ENCODE data around the gene RGS17.
"Not testable (repeated sequence)": the region's sequence is repeated elsewhere in the genome, so short reads cannot be mapped to it uniquely, and the experiment has no call there.

Gene RGS17, protein sequence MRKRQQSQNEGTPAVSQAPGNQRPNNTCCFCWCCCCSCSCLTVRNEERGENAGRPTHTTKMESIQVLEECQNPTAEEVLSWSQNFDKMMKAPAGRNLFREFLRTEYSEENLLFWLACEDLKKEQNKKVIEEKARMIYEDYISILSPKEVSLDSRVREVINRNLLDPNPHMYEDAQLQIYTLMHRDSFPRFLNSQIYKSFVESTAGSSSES

GRCh38 chr6:153131037-153131981 is at the start of gene RGS17:
RGS17 (minus strand) TSS chr6:153131282; CDS start chr6:153044018, 87,264 bp downstream.
- DNase-seq (ENCODE audit: low read depth in 2 of 2) = no peak

GRCh38 chr6:153172815-153173214 is 41.7 kb upstream of the RGS17 start:
- DNase-seq (ENCODE audit: low read depth in 2 of 2) = no peak

- no peak for DNase-seq (ENCODE audit: low read depth in 2 of 2)
These were observed 39.4 kb upstream of the RGS17 start for GRCh38 chr6:153170511-153170910.

GRCh38 chr6:153167907-153168306 is 36.8 kb upstream of the RGS17 start:
- DNase-seq (ENCODE audit: low read depth in 2 of 2) = no peak

DNA sequence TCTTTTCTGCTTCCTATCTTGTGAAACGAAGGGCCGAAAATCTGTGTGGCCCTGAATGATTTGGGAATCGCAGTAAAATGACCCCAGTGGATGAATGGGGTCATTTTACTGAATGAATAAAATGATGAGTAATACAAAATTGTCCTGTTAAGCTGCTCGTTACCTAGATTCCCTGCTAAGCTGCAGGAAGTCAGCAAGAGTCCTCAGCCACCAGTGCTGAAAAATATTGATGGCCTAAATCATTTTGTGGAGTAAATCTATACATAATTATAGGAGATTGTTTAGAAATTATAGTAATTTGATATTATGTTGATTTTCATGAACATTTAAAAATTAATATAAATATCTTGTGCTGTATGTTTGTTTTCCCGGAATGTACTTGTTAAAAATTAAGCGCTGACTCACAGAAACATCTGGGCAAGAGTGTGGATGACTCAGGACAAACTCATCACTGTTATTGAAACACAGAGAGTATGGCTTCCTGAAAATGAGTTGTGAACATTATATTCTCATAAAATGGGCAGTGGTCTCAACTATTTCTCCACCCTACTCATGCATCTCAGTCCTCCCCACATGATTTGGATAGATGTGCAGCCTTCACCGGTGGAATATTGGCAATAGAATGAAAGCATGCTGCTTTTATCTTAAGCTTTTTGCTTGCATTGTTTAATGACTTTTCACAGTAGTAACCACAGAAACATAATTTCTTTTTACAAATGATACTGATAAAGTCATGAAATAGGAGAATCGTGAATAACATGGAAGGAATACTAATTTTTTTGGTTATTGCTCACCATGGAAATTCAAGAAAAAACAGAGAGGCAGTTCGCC is 36.2 kb upstream of the RGS17 start:
- no peak for DNase-seq (ENCODE audit: low read depth in 2 of 2)

GRCh38 chr6:153162646-153163045 is 31.6 kb upstream of the RGS17 start:
- DNase-seq (ENCODE audit: low read depth in 2 of 2) = no peak

GRCh38 chr6:153162172-153162571 is 31.1 kb upstream of the RGS17 start:
- no peak for DNase-seq (ENCODE audit: low read depth in 2 of 2)

DNA sequence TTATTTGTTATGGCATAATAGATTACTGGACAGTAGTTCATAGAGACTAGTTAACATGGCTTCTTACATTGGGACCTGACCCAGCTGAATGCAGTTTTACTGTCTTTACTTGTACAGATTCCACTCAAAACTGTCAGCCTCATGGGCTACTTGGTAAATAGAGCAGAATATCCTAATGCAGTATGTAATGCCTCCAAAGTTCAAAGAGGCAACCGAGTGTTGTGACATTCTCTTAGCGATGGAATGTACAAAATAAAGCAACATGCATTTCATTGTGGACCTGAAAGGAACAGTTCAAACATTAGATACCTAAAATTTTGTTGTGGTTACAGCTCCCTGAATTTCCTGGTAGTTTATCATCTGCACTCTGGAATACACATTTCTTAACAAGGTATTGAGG is 29.1 kb upstream of the RGS17 start:
- DNase-seq (ENCODE audit: low read depth in 2 of 2) = no peak

- DNase-seq (ENCODE audit: low read depth in 2 of 2) = no peak
These were observed 19.8 kb upstream of the RGS17 start for GRCh38 chr6:153150752-153151440.

DNA sequence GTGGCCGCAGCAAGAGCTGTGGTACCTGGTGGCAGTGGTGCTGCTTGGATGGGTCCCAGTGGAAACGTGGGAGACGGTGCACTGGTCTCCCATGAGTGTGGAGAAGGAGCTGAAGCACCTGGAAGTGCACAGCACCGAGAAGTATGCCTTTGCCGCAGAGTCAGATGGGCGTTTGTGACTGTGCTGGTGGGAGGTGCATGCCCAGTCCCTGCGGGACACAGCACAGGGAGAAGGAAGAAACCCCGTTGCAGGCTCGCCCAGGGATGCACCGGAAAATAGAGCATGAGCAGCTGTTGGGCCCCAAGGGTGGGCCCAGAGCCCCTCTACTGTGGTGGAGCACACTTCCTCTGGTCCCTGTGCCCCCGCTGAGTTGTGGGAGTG is 19.3 kb upstream of the RGS17 start:
- DNase-seq (ENCODE audit: low read depth in 2 of 2) = no peak

DNA sequence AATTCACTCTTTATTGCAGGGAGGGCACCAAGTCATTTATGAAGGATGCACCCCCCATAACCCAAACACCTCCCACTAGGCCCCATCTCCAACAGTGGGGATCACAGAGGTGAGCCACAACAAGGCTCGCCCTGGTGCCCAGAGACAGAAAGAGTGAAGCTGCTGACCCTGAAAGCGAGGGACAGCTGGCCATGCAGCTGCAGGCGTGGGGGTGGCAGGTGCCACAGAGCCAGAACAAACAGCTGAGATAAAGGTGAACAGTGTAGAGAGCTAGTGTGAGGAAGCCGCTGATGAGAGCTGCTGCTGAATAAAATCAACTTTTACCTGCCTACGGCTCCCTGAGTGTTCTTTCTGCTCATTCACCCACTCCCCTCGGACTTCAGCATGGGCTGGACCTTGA is 18.8 kb upstream of the RGS17 start:
- no peak for DNase-seq (ENCODE audit: low read depth in 2 of 2)

DNA sequence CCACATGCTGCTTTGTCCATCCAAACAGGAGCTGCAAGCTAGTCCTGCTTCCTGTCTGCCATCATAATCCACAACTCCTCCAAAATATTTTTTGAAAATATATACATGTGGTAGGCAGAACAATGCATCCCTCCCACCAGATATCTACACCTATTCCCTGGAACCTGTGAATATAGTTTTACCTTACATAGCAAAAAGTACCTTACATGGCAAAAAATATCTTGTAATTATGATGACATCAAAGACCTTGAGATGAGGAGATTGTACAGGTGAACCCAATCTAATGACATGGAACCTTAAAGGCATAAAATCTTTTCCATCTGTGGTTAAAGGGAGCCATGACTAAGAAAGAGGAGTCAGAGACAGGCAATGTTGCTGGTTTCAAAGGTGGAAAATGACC is 15.3 kb upstream of the RGS17 start:
- DNase-seq (ENCODE audit: low read depth in 2 of 2) = no peak

DNA sequence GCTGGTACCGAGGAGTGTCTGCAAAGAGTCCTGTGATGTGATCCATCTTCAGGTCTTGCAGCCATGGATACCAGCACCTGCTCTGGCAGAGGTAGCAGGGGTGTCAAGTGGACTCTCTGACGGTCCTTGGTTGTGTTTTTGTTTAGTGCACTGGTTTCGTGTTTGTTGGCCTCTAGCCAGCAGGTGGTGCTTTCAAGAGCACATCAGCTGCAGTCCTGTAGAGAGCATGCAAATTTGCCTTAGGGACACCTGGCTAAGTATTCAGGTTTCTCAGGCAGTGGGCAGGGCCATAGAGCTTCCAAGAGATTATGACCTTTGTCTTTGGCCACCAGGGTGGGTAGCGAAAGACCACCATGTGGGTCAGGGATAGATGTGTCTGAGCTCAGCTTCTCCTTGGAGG is 14.5 kb upstream of the RGS17 start:
- no peak for DNase-seq (ENCODE audit: low read depth in 2 of 2)

DNA sequence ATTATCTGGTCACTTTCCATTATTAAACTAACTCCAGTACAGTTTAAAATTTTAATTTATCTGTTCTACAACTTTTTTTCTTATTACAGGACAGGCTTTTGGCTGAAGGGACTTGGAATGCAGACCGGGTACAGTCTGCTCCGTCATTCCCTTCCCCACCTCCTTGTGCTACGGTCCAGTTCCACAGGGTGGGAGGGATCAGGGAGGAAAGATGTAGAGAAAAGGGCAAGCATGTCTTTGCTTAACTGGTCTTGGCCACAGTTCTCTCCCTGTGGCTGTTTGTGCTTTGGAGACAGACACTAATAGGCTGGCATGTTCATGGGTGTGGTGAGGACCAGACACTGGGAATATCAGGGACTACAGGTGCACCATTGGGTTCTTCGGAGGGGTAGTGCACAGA is 12.1 kb upstream of the RGS17 start:
- DNase-seq (ENCODE audit: low read depth in 2 of 2) = no peak

DNA sequence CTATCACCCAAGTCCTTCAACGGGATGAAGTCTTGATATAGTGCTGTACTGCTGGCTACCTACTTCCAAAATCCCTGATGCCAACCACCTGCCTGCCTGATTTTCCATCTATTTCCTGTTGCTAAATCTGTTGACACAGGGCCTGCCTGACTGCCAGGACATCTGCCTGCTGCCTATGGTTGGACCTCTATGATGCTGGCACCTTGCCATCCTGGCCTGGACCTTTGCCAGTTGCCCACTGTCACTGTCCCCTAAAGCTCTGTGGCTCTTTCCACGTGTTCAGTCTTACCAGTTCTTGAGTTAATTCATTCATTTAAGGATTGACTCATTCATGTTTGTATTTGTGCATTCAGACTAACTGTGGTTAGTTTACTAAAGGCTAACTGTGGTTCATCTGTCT is 9.2 kb upstream of the RGS17 start:
- DNase-seq (ENCODE audit: low read depth in 2 of 2) = no peak

DNA sequence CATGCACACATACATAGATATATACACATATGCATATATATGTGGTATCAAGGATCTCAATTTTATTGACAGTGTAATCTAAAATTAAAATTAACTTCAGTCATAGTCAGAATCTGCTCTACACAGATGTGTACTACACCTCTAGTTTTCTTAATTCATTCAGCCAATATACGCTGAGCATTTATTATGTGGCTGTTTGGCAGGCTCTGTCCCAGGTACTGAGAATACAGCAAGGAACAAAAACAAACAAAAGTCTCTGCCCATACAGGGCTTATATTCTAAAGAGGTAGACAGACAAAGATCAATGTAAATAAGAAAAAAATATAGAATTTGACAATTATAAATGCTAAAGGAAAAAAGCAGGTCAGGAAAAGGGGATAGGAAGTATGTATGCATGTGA is 7.8 kb upstream of the RGS17 start:
- DNase-seq (ENCODE audit: low read depth in 2 of 2) = no peak

DNA sequence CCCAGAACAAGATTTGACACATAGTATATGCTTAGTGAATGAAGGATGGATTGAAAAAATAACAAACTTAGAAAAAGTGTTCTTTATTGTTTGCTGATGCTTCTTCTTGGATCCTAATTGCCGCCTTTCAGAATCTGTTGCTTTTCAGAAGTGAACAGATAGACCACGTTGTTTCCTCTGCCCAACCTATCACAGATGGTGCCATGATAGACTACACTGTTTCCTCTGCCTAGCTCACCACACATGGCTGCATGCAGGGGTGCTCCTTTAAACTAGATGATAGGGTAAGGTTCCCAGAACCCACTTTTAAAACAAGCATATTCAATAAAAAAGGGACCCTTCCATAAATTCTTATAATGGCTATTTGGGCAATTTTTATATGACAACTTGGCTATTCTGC is 4.6 kb upstream of the RGS17 start:
- no peak for DNase-seq (ENCODE audit: low read depth in 2 of 2)

DNA sequence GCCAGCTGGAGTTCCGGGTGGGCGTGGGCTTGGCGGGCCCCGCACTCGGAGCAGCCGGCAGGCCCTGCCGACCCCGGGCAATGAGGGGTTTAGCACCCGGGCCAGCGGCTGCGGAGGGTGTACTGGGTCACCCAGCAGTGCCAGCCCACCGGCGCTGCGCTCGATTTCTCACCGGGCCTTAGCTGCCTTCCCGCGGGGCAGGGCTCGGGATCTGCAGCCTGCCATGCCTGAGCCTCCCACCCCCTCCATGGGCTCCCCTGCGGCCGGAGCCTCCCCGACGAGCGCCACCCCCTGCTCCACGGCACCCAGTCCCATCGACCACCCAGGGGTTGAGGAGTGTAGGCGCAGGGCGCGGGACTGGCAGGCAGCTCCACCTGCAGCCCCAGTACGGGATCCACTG is 2.6 kb upstream of the RGS17 start:
- DNase-seq (ENCODE audit: low read depth in 2 of 2) = not testable (repeated sequence)

DNA sequence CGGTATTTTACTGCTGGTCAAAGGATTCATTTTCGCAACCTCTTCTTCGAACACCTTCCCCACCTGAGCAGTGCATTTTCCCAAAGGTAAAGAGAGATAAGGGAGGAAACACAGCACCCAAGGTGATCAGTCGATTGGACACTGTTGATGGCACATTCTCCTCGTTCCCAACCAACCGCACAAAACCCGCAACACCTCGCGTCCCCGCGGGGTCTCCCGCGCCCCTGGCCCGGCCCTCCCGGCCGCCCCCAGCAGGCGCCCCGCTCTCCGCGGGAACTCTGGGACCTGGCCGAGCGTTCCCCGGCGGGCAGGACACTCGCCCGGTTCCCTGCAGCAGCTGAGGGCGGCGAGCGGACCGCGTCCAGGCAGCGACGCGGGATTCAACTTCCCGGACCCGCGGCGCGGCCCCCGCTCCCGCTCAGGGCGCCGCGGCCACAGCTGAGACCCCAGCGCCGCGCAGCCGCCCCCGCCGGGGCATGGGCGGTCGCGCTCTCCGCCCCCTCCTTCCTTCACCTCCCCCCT is 506 bp downstream of the RGS17 start:
- no peak for DNase-seq (ENCODE audit: low read depth in 2 of 2)

DNA sequence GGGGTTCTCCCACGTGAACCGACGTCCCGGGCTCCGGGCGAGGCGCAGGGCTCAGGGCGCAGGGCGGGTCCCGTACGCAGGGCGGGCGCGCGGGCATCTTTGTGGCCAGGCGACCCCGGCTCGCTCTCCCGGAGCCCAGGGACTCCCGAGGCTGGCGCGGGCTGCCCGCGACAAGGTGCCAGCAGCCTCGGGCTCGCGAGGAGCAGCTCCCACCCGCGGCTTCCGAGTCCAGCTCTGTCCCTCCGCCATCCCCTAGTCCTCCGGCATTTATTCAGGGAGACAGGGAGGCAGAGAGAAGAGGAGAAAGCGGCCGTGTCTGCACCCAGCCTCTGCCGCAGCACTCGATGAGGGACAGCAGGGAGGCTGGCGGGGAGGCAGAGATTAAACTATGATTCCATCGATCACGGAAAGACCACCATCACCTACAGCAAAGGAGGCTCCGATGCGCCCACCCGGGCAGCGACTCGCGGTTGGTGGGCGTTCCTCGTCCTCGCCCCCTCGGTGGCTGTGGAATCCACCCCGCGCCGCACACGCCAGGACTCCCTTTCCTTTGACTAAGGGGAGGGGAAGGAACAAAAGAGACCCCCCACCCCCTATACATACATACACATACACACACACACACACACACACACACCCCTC is 1.1 kb downstream of the RGS17 start:
- DNase-seq (ENCODE audit: low read depth in 2 of 2) = no peak

GRCh38 chr6:153126218-153126617 is 4.9 kb downstream of the RGS17 start:
- no peak for DNase-seq (ENCODE audit: low read depth in 2 of 2)

All from stimulated activated CD4-positive, alpha-beta T cell treated with anti-CD3 and anti-CD28 coated beads, Interleukin-15, amount 100 ng/mL, for 48 hours (primary cell).